ENCODE results near the gene MAVS.
A peak's percentile ranks its signal among the peaks of the same experiment; 100 is the strongest.
"Not testable (repeated sequence)": the region's sequence is repeated elsewhere in the genome, so short reads cannot be mapped to it uniquely, and the experiment has no call there.

MAVS gene

DNA sequence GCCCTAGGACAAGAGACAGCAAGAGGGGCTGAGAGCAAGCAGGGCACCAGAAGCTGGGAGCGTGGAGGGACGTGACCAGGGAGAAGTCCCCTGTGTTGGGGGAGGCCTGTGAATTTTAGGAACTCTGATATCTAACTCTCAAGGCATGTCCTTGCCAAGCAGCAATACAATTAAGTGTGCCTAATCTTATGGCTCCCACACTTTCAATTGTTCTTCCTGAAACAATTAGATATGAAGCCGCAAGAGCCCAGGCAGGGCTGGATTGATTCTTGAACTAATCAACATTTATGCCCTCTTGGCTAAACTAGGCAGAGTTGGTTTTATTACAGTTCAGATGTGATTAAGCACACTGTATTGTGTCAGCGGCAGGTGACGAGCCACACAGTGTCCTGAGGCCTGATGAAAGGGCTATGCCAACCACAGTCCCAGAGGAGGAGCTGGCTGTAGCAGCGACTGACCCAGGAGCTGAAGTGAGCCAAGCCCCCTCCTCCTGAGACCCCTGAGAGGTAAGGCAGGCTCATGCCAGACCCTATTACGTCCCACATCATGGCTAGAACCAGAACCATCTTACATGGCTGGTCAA, 4.2 kb upstream of the MAVS start:
- Mint-ChIP-seq H3K4me3 (no peak overlapping the region), H3K27me3 (ENCODE audit: low read depth, poor library complexity) (peaks cover 6% of the 10 kb centered on the region), H3K4me1 (peaks cover 12% of the 10 kb centered on the region), H3K36me3 (ENCODE audit: low read depth) (no peaks in the 10 kb centered on the region), H3K27ac (no peak overlapping the region), H3K9me3 (no peaks in the 10 kb centered on the region)
- TF ChIP-seq CTCF (IDR thresholded peaks at IDR 0.05), result no peak
- no peak for DNase-seq

DNA sequence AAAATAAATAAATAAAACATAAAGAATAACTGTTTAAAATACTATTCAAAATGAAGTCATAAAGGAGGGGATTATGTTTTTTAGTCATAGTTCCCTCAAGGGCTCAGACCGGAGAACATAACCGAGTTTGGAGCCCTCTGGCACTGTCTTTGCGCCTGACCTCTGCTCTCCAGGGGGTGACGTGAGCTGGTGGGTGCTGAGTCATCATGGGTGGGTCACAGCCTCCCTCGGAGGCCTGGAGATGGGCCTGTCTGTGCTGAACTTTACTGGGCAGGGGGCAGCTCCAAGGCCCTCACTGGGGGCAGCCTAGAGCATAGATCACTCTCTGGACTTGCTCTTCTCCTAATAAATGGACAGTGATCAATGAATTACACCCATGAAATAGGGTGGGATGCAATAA, 3.1 kb upstream of the MAVS start:
- Mint-ChIP-seq H3K27me3 (ENCODE audit: low read depth, poor library complexity) (peaks cover 6% of the 10 kb centered on the region), H3K4me1 (peaks cover 17% of the 10 kb centered on the region), H3K36me3 (ENCODE audit: low read depth) (peaks cover under 1% of the 10 kb centered on the region), H3K4me3 (no peak overlapping the region), H3K9me3 (no peaks in the 10 kb centered on the region), H3K27ac (no peak overlapping the region)
- DNase-seq, result no peak
- TF ChIP-seq CTCF (IDR thresholded peaks at IDR 0.05), result no peak

DNA sequence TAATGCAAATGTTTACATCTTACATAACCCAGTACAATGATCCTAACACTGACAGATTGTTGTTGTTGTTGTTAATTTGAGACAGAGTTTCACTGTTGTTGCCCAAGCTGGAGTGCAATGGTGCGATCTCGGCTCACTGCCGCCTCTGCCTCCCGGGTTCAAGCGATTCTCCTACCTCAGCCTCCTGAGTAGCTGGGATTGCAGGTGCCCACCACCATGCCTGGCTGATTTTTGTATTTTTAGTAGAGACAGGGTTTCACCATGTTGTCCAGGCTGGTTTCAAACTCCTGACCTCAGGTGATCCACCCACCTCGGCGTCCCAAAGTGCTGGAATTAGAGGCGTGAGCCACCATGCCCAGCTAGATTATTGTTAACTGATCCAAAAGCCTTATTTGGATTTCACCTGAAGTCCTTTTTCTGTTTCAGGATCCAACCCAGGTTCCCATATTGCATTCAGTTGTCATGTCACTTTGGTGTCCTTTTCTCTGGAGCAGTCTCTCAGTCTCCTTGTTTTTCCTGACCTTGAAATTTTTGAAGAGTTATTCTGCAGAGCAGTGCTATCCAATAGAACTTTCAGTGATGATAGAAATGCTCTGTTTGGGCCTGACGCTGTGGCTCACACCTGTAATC, 2.5 kb upstream of the MAVS start:
- Mint-ChIP-seq H3K4me3 (peak overlapping the region; percentile 8), H3K4me1 (peaks cover 24% of the 10 kb centered on the region), H3K27ac (peak overlapping the region; percentile 29)
- not testable (repeated sequence) for H3K9me3 Mint-ChIP-seq; H3K36me3 Mint-ChIP-seq (ENCODE audit: low read depth); DNase-seq; H3K27me3 Mint-ChIP-seq (ENCODE audit: low read depth, poor library complexity)

- Mint-ChIP-seq H3K9me3 (no peaks in the 10 kb centered on the region), H3K4me3 (peak overlapping the region; percentile 91), H3K4me1 (peaks cover 25% of the 10 kb centered on the region), H3K36me3 (ENCODE audit: low read depth) (peaks cover 16% of the 10 kb centered on the region), H3K27me3 (ENCODE audit: low read depth, poor library complexity) (peaks cover 3% of the 10 kb centered on the region), H3K27ac (peak overlapping the region; percentile 51)
- DNase-seq, result no peak
- TF ChIP-seq CTCF (IDR thresholded peaks at IDR 0.05), result no peak
Observed at GRCh38 chr20:3846378-3846739, 275 bp upstream of the MAVS start.

DNA sequence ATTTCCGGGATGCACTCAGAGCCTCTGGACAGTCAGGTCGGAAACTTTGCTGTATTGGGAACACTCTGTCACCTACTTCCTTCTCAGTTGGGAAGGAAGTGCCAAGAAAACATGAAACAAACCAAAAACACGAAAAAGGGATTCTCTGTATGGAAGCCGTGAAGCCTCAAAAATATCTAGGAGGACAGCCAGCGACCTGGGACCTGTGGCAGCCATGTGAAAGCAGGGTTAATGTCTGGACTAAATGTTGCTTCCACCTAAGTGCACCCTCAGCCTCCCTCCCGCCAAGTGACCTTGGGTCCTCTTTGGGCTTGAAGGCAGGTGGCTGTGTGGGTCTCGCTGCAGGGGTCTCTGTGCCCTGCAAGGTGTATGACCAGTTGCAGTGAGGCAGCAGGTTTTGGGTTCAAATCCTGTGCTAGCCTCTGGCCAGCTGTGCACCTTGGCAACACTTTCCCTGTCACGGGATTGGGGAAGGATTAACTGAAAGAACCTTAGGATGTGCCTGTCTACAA, 851 bp downstream of the MAVS start:
- H3K27ac Mint-ChIP-seq, result peak overlapping the region; percentile 42
- H3K27me3 Mint-ChIP-seq (ENCODE audit: low read depth, poor library complexity), result peaks cover 3% of the 10 kb centered on the region
- peak overlapping the region; percentile 91 for H3K4me3 Mint-ChIP-seq
- no peak for TF ChIP-seq CTCF (IDR thresholded peaks at IDR 0.05)
- H3K9me3 Mint-ChIP-seq, result no peaks in the 10 kb centered on the region
- peaks cover 25% of the 10 kb centered on the region for H3K4me1 Mint-ChIP-seq
- H3K36me3 Mint-ChIP-seq (ENCODE audit: low read depth), result peaks cover 22% of the 10 kb centered on the region
- DNase-seq, result no peak

DNA sequence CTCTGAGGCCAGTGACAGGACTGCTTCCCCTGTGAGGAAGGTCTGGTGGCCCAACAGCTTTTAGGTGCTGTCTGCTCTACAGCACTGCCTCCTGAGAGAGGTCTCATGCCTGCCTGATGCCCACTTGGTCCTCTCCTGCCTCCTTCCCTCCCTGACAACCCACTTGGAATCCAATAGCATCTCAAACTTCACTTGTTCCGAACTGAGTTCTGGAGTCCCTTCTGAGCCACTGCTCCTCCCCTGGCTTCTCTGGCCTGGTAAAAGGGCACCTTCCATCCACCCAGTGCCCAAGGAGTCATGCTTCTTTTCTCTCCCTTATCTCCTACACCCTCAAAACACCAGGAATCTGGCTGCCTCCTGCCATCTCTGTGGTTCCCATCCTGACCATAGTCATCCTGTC, 1.9 kb downstream of the MAVS start:
- no peak for TF ChIP-seq CTCF (IDR thresholded peaks at IDR 0.05)
- no peak for DNase-seq
- peaks cover 23% of the 10 kb centered on the region for H3K4me1 Mint-ChIP-seq
- H3K27ac Mint-ChIP-seq, result peak overlapping the region; percentile 83
- H3K27me3 Mint-ChIP-seq (ENCODE audit: low read depth, poor library complexity), result no peaks in the 10 kb centered on the region
- H3K36me3 Mint-ChIP-seq (ENCODE audit: low read depth), result peaks cover 22% of the 10 kb centered on the region
- H3K9me3 Mint-ChIP-seq, result no peaks in the 10 kb centered on the region
- peak overlapping the region; percentile 91 for H3K4me3 Mint-ChIP-seq

Data from nephron progenitor cell (in vitro differentiated cells).